Heart left ventricle (tissue), 13 donors: Measurements from ENCODE around the gene ACSM2B.
"Not testable (repeated sequence)": the region's sequence is repeated elsewhere in the genome, so short reads cannot be mapped to it uniquely, and the experiment has no call there.

ENCODE experiments used
- CTCF ChIP-seq, 12 donors: fragments of 200-600 bp; sonication (generic) in 4 of 12; IDR thresholded peaks; one replicate each; pipeline versions ENCODE4 v1.5.0 to v1.8.0; 2018 to 2022; ENCODE audit warnings: antibody characterized with exemption in 12 of 12, mild to moderate bottlenecking in 5 of 12
- POLR2A ChIP-seq, 2 donors: fragments of 450-650 bp; IDR thresholded peaks; one replicate each; pipeline ENCODE4 v1.6.1; 2017; ENCODE audit warnings: antibody characterized with exemption in 2 of 2, mild to moderate bottlenecking in 2 of 2, moderate library complexity in 2 of 2
- donor health status: ischemic (EF 13 %, LVEDD 7.1; RV severe dilation, severe dysfunction).
- donor health status: DM: no; HTN: yes; CAD: no.
- donor health status: DM: no; HTN: no; CAD: no.
- donor health status: ischemic (EF 25% LVEDD 6.9; RV normal size, moderate dysfunction).
- donor health status: ischemic (EF 25% LVEDD 5.7; RV mildly dilated, moderate dysfunction).
- donor health status: ischemic (EF 35%, LVEDD 5.7; RV mildly dilated, moderate dysfunction).
- donor health status: nonischemic (EF 11% LVEDD 7.7; RV severe dilation, severe dysfunction).
- donor health status: DM: yes; HTN: yes; CAD: no.
- donor health status: PGD.
- donor health status: ischemic (EF 29% LVEDD 5.4; RV normal size, mild dysfunction).
- donor health status: nonischemic (EF 23%, LVEDD 6.1; RV moderate dilation, normal function).

GRCh38 chr16:20589486-20589885, 13.3 kb upstream of the ACSM2B start:
- not testable (repeated sequence) for TF ChIP-seq CTCF, POLR2A (IDR thresholded peaks at IDR 0.05)
